NCI-H2196 treated with DMSO at 0.1 percent for 48 hours (cell line): ENCODE data around the gene KIF1A.

Source experiments
- DNase-seq: peaks from one replicate; lab custom pipeline; 2025; ENCODE audit not compliant: unreplicated experiment; lab: John Stamatoyannopoulos, UW

The KIF1A gene

DNA sequence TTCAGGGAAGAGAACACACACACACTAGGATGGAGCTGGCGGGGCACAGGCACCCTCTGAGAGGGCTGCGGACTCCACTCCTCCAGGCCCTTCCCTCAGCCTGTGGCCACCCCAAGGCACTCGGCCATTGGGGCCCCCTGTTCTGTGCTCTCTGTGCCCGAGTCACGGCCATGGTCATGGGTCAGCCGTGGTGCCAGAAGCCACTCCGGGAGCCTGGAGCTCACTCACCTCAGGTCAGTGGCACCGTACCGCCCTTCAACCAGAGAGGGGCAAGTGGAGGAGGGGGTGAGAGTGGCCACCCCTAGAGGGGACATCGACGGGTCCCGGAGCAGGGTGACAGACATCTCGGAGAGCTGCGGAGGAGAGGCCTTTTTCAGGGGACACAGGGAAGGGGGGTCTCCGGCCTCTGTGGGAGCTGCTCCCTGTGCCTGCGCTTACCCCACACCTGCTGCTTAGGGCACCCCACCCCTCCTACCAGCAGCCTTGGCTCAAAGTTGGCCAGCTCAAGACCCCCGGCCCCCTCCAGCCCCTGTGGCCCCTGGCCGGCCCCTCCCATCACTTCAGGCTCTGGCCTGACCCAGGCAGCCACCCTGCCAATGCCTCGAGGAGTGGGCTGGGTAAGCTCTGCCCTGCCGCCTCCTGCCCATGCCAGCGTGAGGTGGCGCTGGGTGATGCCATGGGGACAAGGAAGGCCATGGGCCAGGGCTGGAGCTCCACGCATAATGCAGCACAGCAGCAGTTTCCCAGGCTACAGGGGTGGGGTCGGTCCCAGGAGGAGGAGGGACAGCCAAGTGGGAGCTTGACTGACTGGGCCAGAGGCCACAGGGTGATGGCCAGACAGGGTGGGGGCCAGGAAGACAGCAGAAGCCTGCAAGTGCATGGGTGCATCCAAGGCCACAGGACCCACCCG lies 99.1 kb downstream of the KIF1A start:
- no peak for DNase-seq

- DNase-seq = no peak
Measured at GRCh38 chr2:240719676-240720545, 100.1 kb downstream of the KIF1A start.

- no peak for DNase-seq
Measured at GRCh38 chr2:240718896-240719490, 101.0 kb downstream of the KIF1A start.

- DNase-seq = no peak
Measured at GRCh38 chr2:240717681-240718581, 102.1 kb downstream of the KIF1A start.

DNA sequence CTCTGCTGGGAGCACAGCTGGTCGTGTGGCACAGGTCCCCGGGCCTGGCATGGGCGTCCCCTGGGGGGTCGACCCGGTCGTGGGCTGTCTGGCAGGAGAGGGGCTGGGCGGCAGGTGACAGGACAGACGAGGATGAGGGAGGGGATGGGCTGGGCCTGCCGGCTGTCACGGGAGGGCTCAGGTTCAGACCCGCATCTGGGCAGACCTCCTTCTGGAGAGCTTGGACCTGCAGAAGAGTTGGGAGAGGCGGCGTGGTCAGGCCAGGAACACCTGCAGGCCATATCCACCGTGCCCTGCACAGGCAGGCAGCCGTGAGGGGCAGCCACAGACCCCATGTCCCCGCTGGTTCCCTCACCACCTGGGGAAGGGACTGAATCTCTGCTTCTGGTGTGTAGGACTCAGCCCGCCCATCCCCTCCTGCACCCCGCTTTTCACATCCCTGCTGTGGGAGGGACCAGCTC lies 102.8 kb downstream of the KIF1A start:
- DNase-seq = no peak

DNA sequence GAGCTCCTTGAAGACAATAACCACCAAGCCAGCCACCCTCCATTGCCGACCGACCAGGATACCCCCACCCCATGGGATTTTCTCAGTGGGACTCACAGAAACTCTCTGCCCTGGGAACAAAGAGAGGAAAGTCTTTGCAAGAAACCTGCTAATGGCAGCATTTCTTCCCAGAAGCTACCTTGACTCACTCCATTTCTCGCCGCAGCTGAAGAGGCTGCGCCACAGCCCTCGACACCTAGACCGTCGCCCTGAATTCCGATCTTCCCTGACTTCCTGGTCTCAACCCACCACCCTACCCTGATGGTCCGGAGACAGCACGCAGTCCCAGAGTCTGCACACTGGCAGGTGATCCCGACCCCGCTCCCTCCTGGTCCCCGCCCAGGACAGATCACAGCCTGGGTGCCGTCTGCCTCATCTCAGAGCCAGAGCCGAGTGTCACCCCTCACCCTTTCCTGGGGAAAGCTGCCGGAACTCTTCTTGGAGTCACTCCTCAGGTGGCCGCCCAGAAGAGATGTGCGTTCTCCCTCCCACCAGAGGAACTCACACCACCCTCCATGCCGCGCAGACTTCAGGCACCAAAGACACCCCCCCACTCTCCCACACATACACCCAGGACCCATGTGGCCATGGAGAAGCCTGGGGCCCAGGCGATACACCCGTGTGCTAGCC lies 103.8 kb downstream of the KIF1A start:
- no peak for DNase-seq

GRCh38 chr2:240714747-240715725 lies 105.0 kb downstream of the KIF1A start:
- no peak for DNase-seq

- no peak for DNase-seq
Measured at GRCh38 chr2:240713928-240714746, 105.9 kb downstream of the KIF1A start.

GRCh38 chr2:240713071-240713927 lies 106.7 kb downstream of the KIF1A start:
- no peak for DNase-seq

DNA sequence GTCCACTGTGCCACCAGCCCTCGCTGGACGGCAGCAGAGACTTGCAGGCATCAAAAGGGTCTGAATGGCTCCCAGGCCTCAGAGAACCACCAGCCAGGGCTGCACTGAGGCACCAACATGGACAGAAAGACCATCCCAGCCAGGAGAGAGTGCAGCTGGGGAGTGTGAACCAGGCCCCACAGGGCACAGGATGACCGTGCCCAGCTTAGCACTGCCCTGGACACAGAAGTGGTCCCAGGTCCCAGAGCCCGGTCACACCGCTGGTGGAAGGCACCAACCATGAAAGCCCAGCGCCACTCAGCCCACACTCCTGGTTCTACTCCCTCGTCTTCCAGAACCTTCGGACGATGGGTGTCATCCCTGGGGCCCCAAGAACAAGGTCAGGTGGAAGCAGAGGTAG lies 107.9 kb downstream of the KIF1A start:
- DNase-seq = no peak

DNA sequence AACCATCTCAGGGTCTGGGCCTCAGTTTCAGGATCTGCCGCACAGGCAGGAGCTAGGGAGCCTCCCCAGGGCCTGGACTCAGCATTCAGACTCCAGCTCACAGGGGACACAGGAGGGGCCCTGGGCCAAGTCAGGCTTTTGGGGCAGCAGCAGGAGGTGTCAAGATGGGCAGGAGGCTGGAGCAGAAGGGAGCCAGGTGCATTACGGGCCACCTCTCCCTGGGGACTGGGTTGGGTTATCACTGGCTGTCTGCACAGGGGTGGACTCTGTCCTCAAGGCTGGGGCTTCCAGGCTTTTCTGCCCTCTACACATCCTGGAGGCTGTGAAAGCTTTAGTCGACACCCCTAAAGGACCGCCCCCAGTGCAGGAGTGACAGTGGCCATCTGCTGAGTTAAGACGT lies 108.3 kb downstream of the KIF1A start:
- DNase-seq = no peak

DNA sequence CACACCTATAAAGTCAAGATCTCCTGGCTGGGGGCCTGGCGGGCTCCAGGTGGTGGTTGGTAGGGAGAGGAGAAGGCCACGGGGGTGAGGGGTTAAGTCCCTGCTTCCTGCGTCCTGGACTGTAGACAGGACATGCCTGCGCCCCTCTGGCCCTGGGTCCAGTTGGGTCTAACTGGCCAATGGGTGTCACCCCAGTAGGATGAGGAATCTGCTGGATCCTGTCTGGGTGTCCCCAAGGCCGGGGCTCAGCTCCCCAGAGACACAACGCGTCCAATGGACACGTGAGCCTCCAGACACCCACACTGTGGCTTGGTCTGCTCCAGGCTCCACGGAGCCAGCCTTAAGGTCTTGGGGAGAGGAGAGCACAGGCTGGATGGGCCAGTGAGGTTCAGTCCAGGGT lies 108.7 kb downstream of the KIF1A start:
- DNase-seq = no peak

GRCh38 chr2:240708457-240708856 lies 111.6 kb downstream of the KIF1A start:
- DNase-seq = no peak

DNA sequence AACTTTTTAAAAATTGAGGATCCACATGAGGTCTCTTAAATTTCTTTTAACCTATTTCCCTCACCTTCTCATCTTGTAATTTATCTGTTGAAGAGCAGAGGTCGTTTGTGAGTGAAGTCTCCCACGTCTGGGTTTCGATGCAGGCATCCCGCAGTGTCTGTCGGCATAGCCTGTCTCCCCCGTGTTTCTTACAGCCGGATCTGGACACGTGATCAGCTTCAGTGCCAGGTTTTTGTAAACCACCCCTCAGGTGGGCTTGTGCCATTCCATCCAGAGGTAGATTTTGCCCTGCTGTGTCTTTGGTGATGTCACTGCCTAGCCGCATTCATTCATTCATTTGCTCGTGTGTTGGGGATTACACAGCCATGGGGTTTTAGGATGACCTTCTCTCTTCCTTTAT lies 112.2 kb downstream of the KIF1A start:
- no peak for DNase-seq

GRCh38 chr2:240707043-240707756 lies 112.8 kb downstream of the KIF1A start:
- DNase-seq = no peak

DNA sequence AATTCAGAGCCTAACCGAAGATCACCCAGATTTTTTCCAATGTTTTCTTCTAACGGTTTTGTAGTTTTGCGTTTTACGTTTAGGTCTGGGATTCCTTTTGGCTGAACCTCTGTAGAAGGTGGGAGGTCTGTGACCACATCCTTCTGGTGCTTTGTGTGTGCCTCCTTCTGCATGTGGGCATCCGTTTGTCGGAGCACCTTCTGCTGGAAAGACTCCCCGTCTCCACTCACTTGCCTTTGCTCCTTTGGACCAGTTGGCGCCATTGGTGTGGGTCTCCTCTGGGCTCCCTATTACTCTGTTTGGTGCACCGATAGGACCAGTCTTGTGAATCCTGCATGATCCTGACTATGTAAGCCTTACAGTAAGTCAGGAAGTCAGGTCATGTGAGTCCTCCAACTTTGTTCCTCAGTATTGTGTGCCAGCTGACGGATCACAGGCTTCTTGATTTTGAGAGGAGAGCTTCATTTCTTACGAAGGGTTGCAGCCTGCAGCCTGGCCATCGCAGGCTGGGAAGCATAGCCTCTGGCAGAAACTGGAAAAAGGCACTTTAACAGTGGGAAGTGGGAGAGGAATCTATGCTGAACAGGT lies 114.7 kb downstream of the KIF1A start:
- no peak for DNase-seq
